ENCODE data around the gene KIF22.
A peak's percentile ranks its signal among the peaks of the same experiment; 100 is the strongest.
"Not testable (repeated sequence)": the region's sequence is repeated elsewhere in the genome, so short reads cannot be mapped to it uniquely, and the experiment has no call there.

Gene KIF22

GRCh38 chr16:29815793-29816693 lies 25.5 kb downstream of the KIF22 start, which contains the start of gene PAGR1:
TSS of gene PAGR1 (plus strand) at chr16:29816152. CDS start at chr16:29816526, 374 bp downstream.
- DNase-seq, result peak; percentile 99

GRCh38 chr16:29816694-29817441 lies 26.3 kb downstream of the KIF22 start:
- peak; percentile 62 for DNase-seq

- DNase-seq, result no peak
Observed at GRCh38 chr16:29818082-29818481, 27.5 kb downstream of the KIF22 start.

GRCh38 chr16:29819506-29819905 lies 29.0 kb downstream of the KIF22 start:
- no peak for DNase-seq

- DNase-seq, result peak; percentile 57
Observed at GRCh38 chr16:29820271-29820701, 29.7 kb downstream of the KIF22 start, which contains the start of gene MVP. TSS of gene MVP (plus strand) at chr16:29820462. CDS start at chr16:29830550, 10,088 bp downstream.

- peak; percentile 49 for DNase-seq
Observed at GRCh38 chr16:29820730-29821642, 30.4 kb downstream of the KIF22 start.

GRCh38 chr16:29821643-29822115 lies 31.1 kb downstream of the KIF22 start:
- DNase-seq, result no peak

GRCh38 chr16:29824589-29825144 lies 34.1 kb downstream of the KIF22 start:
- no peak for DNase-seq

- DNase-seq, result peak; percentile 40
Observed at GRCh38 chr16:29825145-29826044, 34.8 kb downstream of the KIF22 start.

GRCh38 chr16:29826342-29826695 lies 35.8 kb downstream of the KIF22 start:
- no peak for DNase-seq

- no peak for DNase-seq
Observed at GRCh38 chr16:29830774-29831173, 40.2 kb downstream of the KIF22 start.

- no peak for DNase-seq
Observed at GRCh38 chr16:29831490-29831889, 40.9 kb downstream of the KIF22 start.

- not testable (repeated sequence) for DNase-seq
Observed at GRCh38 chr16:29833219-29833618, 42.7 kb downstream of the KIF22 start.

- DNase-seq, result no peak
Observed at GRCh38 chr16:29834079-29834478, 43.5 kb downstream of the KIF22 start.

GRCh38 chr16:29835926-29836325 lies 45.4 kb downstream of the KIF22 start:
- DNase-seq, result no peak

- DNase-seq, result no peak
Observed at GRCh38 chr16:29836623-29837022, 46.1 kb downstream of the KIF22 start.

- DNase-seq, result no peak
Observed at GRCh38 chr16:29837841-29838240, 47.3 kb downstream of the KIF22 start.

- DNase-seq, result no peak
Observed at GRCh38 chr16:29839822-29840221, 49.3 kb downstream of the KIF22 start.

- no peak for DNase-seq
Observed at GRCh38 chr16:29840240-29840639, 49.7 kb downstream of the KIF22 start.

- DNase-seq, result no peak
Observed at GRCh38 chr16:29841631-29842030, 51.1 kb downstream of the KIF22 start.

- no peak for DNase-seq
Observed at GRCh38 chr16:29842732-29843346, 52.3 kb downstream of the KIF22 start.
